B cell (primary cell): ENCODE measurements around the gene HOXB4. TPM values are rescaled to one million over a fixed set of nuclear protein-coding genes. Genes with fewer than 3 reads are reported as not detected.

Experiments used
- ATAC-seq: fragments of 200-7000 bp; cut with Tn5 transposase; one replicate; pipeline ENCODE4 v1.10.0; 2021; ENCODE audit warnings: low read depth, mild to moderate bottlenecking, moderate number of reproducible peaks, moderate library complexity
- CTCF ChIA-PET: fragments of 350-600 bp; sonication (Branson Sonifier 250); formaldehyde crosslinking; loops from one replicate; lab custom pipeline; 2021; ENCODE audit warnings: antibody characterized with exemption, inconsistent platforms; lab: Charles Lee
- POLR2A ChIA-PET: fragments of 350-600 bp; sonication (Branson Sonifier 250); formaldehyde crosslinking; loops from one replicate; lab custom pipeline; 2021; ENCODE audit warnings: antibody characterized with exemption; lab: Charles Lee
- DNase-seq: peaks from one replicate; pipeline ENCODE4 v3.0.0; 2013
- H2AFZ ChIP-seq: 2 replicates; pipeline ENCODE4 v1.6.1; 2012; ENCODE audit warnings: mild to moderate bottlenecking, low read depth, low read length; ENCODE audit not compliant: insufficient read depth, poor library complexity, severe bottlenecking
- H3K27ac ChIP-seq, 2 donors: 1 replicate in 1 of 2; 2 replicates in 1 of 2; pipeline ENCODE4 v1.5.1; 2012 to 2013; ENCODE audit warnings: low read length in 2 of 2, mild to moderate bottlenecking in 2 of 2, moderate library complexity in 1 of 2
- H3K27me3 ChIP-seq, 4 experiments: fragments of 200-600 bp in 1 of 4; sonication (generic) in 1 of 4; replicated peaks in 1 of 4; 1 replicate in 2 of 4; 2 replicates in 2 of 4; pipeline versions ENCODE4 v1.6.1 to v1.7.0; 2013 to 2016; ENCODE audit warnings: low read length in 3 of 4, mild to moderate bottlenecking in 2 of 4, mixed read lengths in 1 of 4, moderate library complexity in 1 of 4; ENCODE audit not compliant: insufficient read depth in 4 of 4, control insufficient read depth in 3 of 4; ENCODE audit errors: control extremely low read depth in 1 of 4
- H3K36me3 ChIP-seq, 2 experiments: replicated peaks in 1 of 2; 1 replicate in 1 of 2; 2 replicates in 1 of 2; pipeline versions ENCODE4 v1.6.1 to v1.7.1; 2013; ENCODE audit warnings: low read length in 1 of 2; ENCODE audit not compliant: insufficient read depth in 2 of 2, control insufficient read depth in 1 of 2; ENCODE audit errors: control extremely low read depth in 1 of 2, extremely low read depth in 1 of 2
- H3K4me1 ChIP-seq, 2 donors: fragments of 200-600 bp in 1 of 2; sonication (generic) in 1 of 2; 1 replicate in 1 of 2; 2 replicates in 1 of 2; pipeline versions ENCODE4 v1.5.1 to v1.6.1; 2013 to 2017; ENCODE audit warnings: low read length in 2 of 2; ENCODE audit not compliant: control insufficient read depth in 2 of 2, insufficient read depth in 2 of 2
- H3K4me2 ChIP-seq: replicated peaks from 2 replicates; pipeline ENCODE3; 2012; ENCODE audit warnings: mild to moderate bottlenecking, low read depth, low read length; ENCODE audit not compliant: poor library complexity, severe bottlenecking
- H3K4me3 ChIP-seq, 5 experiments: fragments of 200-600 bp in 1 of 5; sonication (generic) in 1 of 5; 1 replicate in 3 of 5; 2 replicates in 2 of 5; pipeline versions ENCODE4 v1.5.1 to v1.7.0; 2011 to 2016; ENCODE audit warnings: low read length in 4 of 5, mild to moderate bottlenecking in 4 of 5, low read depth in 2 of 5, control low read depth in 1 of 5, moderate library complexity in 1 of 5; ENCODE audit not compliant: insufficient read depth in 1 of 5; ENCODE audit errors: control extremely low read depth in 1 of 5, extremely low read depth in 1 of 5
- H3K79me2 ChIP-seq: fragments of 200-600 bp; sonication (generic); one replicate; pipeline ENCODE4 v1.6.0; 2016; ENCODE audit warnings: low read length; ENCODE audit not compliant: control insufficient read depth, insufficient read depth
- H3K9ac ChIP-seq: fragments of 200-600 bp; sonication (generic); 2 replicates; pipeline ENCODE4 v1.6.1; 2017; ENCODE audit warnings: mild to moderate bottlenecking, low read length, moderate library complexity
- H3K9me3 ChIP-seq, 3 donors: one replicate each; pipeline versions ENCODE4 v1.6.1 to v1.7.1; 2013; ENCODE audit warnings: low read length in 2 of 3; ENCODE audit not compliant: control insufficient read depth in 2 of 3, insufficient read depth in 1 of 3; ENCODE audit errors: control extremely low read depth in 1 of 3
- H4K20me1 ChIP-seq: 2 replicates; pipeline ENCODE4 v1.6.0; 2012; ENCODE audit warnings: mild to moderate bottlenecking, low read length; ENCODE audit not compliant: insufficient read depth, control insufficient read depth, poor library complexity, severe bottlenecking
- H3K27ac Mint-ChIP-seq: one replicate; pipeline ENCODE4 v1.8.0; 2021; ENCODE audit warnings: mixed read lengths
- H3K27me3 Mint-ChIP-seq: one replicate; pipeline ENCODE4 v1.8.0; 2021; ENCODE audit warnings: mixed read lengths
- H3K4me1 Mint-ChIP-seq: one replicate; pipeline ENCODE4 v1.8.0; 2021; ENCODE audit warnings: mixed read lengths
- H3K4me3 Mint-ChIP-seq: one replicate; pipeline ENCODE4 v1.8.0; 2021; ENCODE audit warnings: mixed read lengths
- H3K9me3 Mint-ChIP-seq: one replicate; pipeline ENCODE4 v1.8.0; 2022; ENCODE audit warnings: mixed read lengths; ENCODE audit not compliant: insufficient read depth
- CTCF ChIP-seq: fragments of 200-600 bp; IDR thresholded peaks from one replicate; pipeline ENCODE4 v1.8.0; 2022; ENCODE audit warnings: antibody characterized with exemption, mild to moderate bottlenecking
- EZH2 ChIP-seq: IDR thresholded peaks from 2 replicates; pipeline ENCODE4 v1.6.1; 2012; ENCODE audit warnings: borderline replicate concordance, low read depth, mild to moderate bottlenecking, moderate library complexity, low read length; ENCODE audit not compliant: insufficient read depth, poor library complexity, severe bottlenecking
- WGBS: methylation state at CpG from one replicate; pipeline ENCODE4 v1.1.5; 2013; ENCODE audit warnings: missing lambda C conversion rate; ENCODE audit not compliant: insufficient coverage; 5-methylcytosine and 5-hydroxymethylcytosine counted together
- intact Hi-C: fragments of 100-400 bp; cut with micrococcal nuclease; formaldehyde crosslinking; loops from one replicate; pipeline ENCODE4 v1.10.0; 2022
- polyA plus RNA-seq: library from polyadenylated mRNA; depleted of rRNA; stranded (reverse); fragments of >200 nt; gene quantifications from 2 replicates; pipeline ENCODE4 v1.2.3, GENCODE V29; 2012
- total RNA-seq, 2 donors: library from RNA; stranded (reverse); fragments of 120-200 nt in 1 of 2; gene quantifications; 1 replicate in 1 of 2; 2 replicates in 1 of 2; pipeline versions ENCODE4 v1.2.3 to v1.2.4, GENCODE V29; 2013 to 2022

Gene HOXB4
- total and polyA plus RNA-seq, 2 donors (not counting 1 experiment from before 2014, with no cell fraction given), result 0.85 to 1.7 TPM

- Histone ChIP-seq H3K27ac (no peak overlapping the region), H3K9me3 (peaks cover 0 to 41% (median 0%) of the 10 kb centered on the region in 3 donors), H3K36me3 (no peaks in the 10 kb centered on the region), H2AFZ (peak overlapping the region; percentile 69), H3K79me2 (no peaks in the 10 kb centered on the region), H3K4me3 (peak overlapping the region in 4 of 5 experiments; percentile 13 to 96 (median 34)), H3K27me3 (peaks cover 0 to 93% (median 71%) of the 10 kb centered on the region in 4 experiments), H3K9ac (peak overlapping the region; percentile 59), H3K4me2 (peak overlapping the region; percentile 100), H3K4me1 (peaks cover 59 to 80% of the 10 kb centered on the region in 2 donors), H4K20me1 (no peaks in the 10 kb centered on the region)
- CTCF ChIA-PET, result interaction anchor here (0.6 to 1.8 kb wide), 15 partner anchors 9 to 1975 kb away, joined by 3 to 11 read pairs (median 4); partner anchors contain the start of gene HOXB9
- Mint-ChIP-seq H3K4me3 (peak overlapping the region; percentile 92), H3K27ac (peak overlapping the region; percentile 57), H3K4me1 (peaks cover 46% of the 10 kb centered on the region), H3K27me3 (peaks cover 70% of the 10 kb centered on the region), H3K9me3 (no peaks in the 10 kb centered on the region)
- WGBS, result under 1% methylated on average over 43 of the region's 67 CpGs
- DNase-seq (peak; percentile 78), ATAC-seq (peak; percentile 68)
- TF ChIP-seq CTCF (peak; percentile 44), EZH2 (peak; percentile 15)
- POLR2A ChIA-PET, result interaction anchor here (0.5 to 1.0 kb wide), 4 partner anchors 12 to 240 kb away, joined by 3 to 10 read pairs (median 4); no protein-coding TSS in a partner anchor
- intact Hi-C loops, result loop anchor here (5.0 kb wide), 1 partner anchor 36 kb away; the partner anchor contains the start of gene HOXB4
Observed at GRCh38 chr17:48612854-48613691, 34.9 kb upstream of the HOXB4 start.
